ENCODE data around the gene ANKZF1.

Gene ANKZF1

GRCh38 chr2:219209236-219210195 lies 20.1 kb upstream of the ANKZF1 start:
- H3K4me3 ChIP-seq (ENCODE audit: low read length): no peak overlapping the region
- peaks cover 21% of the 10 kb centered on the region for H3K36me3 ChIP-seq (ENCODE audit: control insufficient read depth, insufficient read depth, low read length)
- H3K27me3 ChIP-seq (ENCODE audit: control insufficient read depth, insufficient read depth, low read length): no peaks in the 10 kb centered on the region
- no peak for DNase-seq (ENCODE audit: low read depth, low spot score)
- no CpG with 5 or more reads among the region's 18 CpGs for WGBS (ENCODE audit: insufficient coverage, insufficient read length)
- no peak overlapping the region for H3K27ac ChIP-seq (ENCODE audit: low read length)
- H3K9me3 ChIP-seq (ENCODE audit: control insufficient read depth, insufficient read depth, low read length): no peaks in the 10 kb centered on the region
- 0 out of 2 replicates have a peak, but pooled peaks cover 1% of the 10 kb centered on the region for H3K4me1 ChIP-seq (ENCODE audit: control insufficient read depth, insufficient read depth, low read length)

GRCh38 chr2:219210196-219210885 lies 19.3 kb upstream of the ANKZF1 start:
- no CpG with 5 or more reads among the region's 24 CpGs for WGBS (ENCODE audit: insufficient coverage, insufficient read length)
- Histone ChIP-seq H3K4me1 (ENCODE audit: control insufficient read depth, insufficient read depth, low read length) (0 out of 2 replicates have a peak, but pooled peaks cover 1% of the 10 kb centered on the region), H3K9me3 (ENCODE audit: control insufficient read depth, insufficient read depth, low read length) (no peaks in the 10 kb centered on the region), H3K36me3 (ENCODE audit: control insufficient read depth, insufficient read depth, low read length) (peaks cover 24% of the 10 kb centered on the region), H3K27ac (ENCODE audit: low read length) (no peak overlapping the region), H3K4me3 (ENCODE audit: low read length) (no peak overlapping the region), H3K27me3 (ENCODE audit: control insufficient read depth, insufficient read depth, low read length) (no peaks in the 10 kb centered on the region)
- DNase-seq (ENCODE audit: low read depth, low spot score): no peak

GRCh38 chr2:219210886-219211362 lies 18.7 kb upstream of the ANKZF1 start:
- Histone ChIP-seq H3K4me1 (ENCODE audit: control insufficient read depth, insufficient read depth, low read length) (0 out of 2 replicates have a peak, but pooled peaks cover 1% of the 10 kb centered on the region), H3K27ac (ENCODE audit: low read length) (no peak overlapping the region), H3K4me3 (ENCODE audit: low read length) (no peak overlapping the region), H3K27me3 (ENCODE audit: control insufficient read depth, insufficient read depth, low read length) (no peaks in the 10 kb centered on the region), H3K36me3 (ENCODE audit: control insufficient read depth, insufficient read depth, low read length) (peaks cover 24% of the 10 kb centered on the region), H3K9me3 (ENCODE audit: control insufficient read depth, insufficient read depth, low read length) (no peaks in the 10 kb centered on the region)
- WGBS (ENCODE audit: insufficient coverage, insufficient read length): no CpG with 5 or more reads among the region's 9 CpGs
- DNase-seq (ENCODE audit: low read depth, low spot score): no peak

- H3K27ac ChIP-seq (ENCODE audit: low read length): no peak overlapping the region
- WGBS (ENCODE audit: insufficient coverage, insufficient read length): no CpG with 5 or more reads among the region's 8 CpGs
- no peaks in the 10 kb centered on the region for H3K9me3 ChIP-seq (ENCODE audit: control insufficient read depth, insufficient read depth, low read length)
- DNase-seq (ENCODE audit: low read depth, low spot score): no peak
- H3K27me3 ChIP-seq (ENCODE audit: control insufficient read depth, insufficient read depth, low read length): no peaks in the 10 kb centered on the region
- no peak overlapping the region for H3K4me3 ChIP-seq (ENCODE audit: low read length)
- peaks cover 24% of the 10 kb centered on the region for H3K36me3 ChIP-seq (ENCODE audit: control insufficient read depth, insufficient read depth, low read length)
- peaks cover 5% of the 10 kb centered on the region for H3K4me1 ChIP-seq (ENCODE audit: control insufficient read depth, insufficient read depth, low read length)
Measured at GRCh38 chr2:219213026-219213415, 16.6 kb upstream of the ANKZF1 start.

- Histone ChIP-seq H3K4me3 (ENCODE audit: low read length) (no peak overlapping the region), H3K36me3 (ENCODE audit: control insufficient read depth, insufficient read depth, low read length) (peaks cover 24% of the 10 kb centered on the region), H3K27me3 (ENCODE audit: control insufficient read depth, insufficient read depth, low read length) (no peaks in the 10 kb centered on the region), H3K9me3 (ENCODE audit: control insufficient read depth, insufficient read depth, low read length) (no peaks in the 10 kb centered on the region), H3K27ac (ENCODE audit: low read length) (no peak overlapping the region), H3K4me1 (ENCODE audit: control insufficient read depth, insufficient read depth, low read length) (peaks cover 6% of the 10 kb centered on the region)
- WGBS (ENCODE audit: insufficient coverage, insufficient read length): no CpG with 5 or more reads among the region's 10 CpGs
- no peak for DNase-seq (ENCODE audit: low read depth, low spot score)
Measured at GRCh38 chr2:219213486-219214071, 16.0 kb upstream of the ANKZF1 start.

- Histone ChIP-seq H3K36me3 (ENCODE audit: control insufficient read depth, insufficient read depth, low read length) (peaks cover 24% of the 10 kb centered on the region), H3K27ac (ENCODE audit: low read length) (no peak overlapping the region), H3K27me3 (ENCODE audit: control insufficient read depth, insufficient read depth, low read length) (no peaks in the 10 kb centered on the region), H3K4me3 (ENCODE audit: low read length) (no peak overlapping the region), H3K4me1 (ENCODE audit: control insufficient read depth, insufficient read depth, low read length) (peaks cover 6% of the 10 kb centered on the region), H3K9me3 (ENCODE audit: control insufficient read depth, insufficient read depth, low read length) (no peaks in the 10 kb centered on the region)
- no CpG with 5 or more reads among the region's 15 CpGs for WGBS (ENCODE audit: insufficient coverage, insufficient read length)
- no peak for DNase-seq (ENCODE audit: low read depth, low spot score)
Measured at GRCh38 chr2:219214141-219214540, 15.5 kb upstream of the ANKZF1 start.

GRCh38 chr2:219214786-219215185 lies 14.8 kb upstream of the ANKZF1 start:
- H3K4me1 ChIP-seq (ENCODE audit: control insufficient read depth, insufficient read depth, low read length): peaks cover 6% of the 10 kb centered on the region
- no peak overlapping the region for H3K27ac ChIP-seq (ENCODE audit: low read length)
- no peak for DNase-seq (ENCODE audit: low read depth, low spot score)
- no peak overlapping the region for H3K4me3 ChIP-seq (ENCODE audit: low read length)
- no peaks in the 10 kb centered on the region for H3K9me3 ChIP-seq (ENCODE audit: control insufficient read depth, insufficient read depth, low read length)
- H3K27me3 ChIP-seq (ENCODE audit: control insufficient read depth, insufficient read depth, low read length): no peaks in the 10 kb centered on the region
- no CpG with 5 or more reads among the region's 6 CpGs for WGBS (ENCODE audit: insufficient coverage, insufficient read length)
- H3K36me3 ChIP-seq (ENCODE audit: control insufficient read depth, insufficient read depth, low read length): peaks cover 24% of the 10 kb centered on the region

GRCh38 chr2:219215871-219216534 lies 13.6 kb upstream of the ANKZF1 start:
- WGBS (ENCODE audit: insufficient coverage, insufficient read length): no CpG with 5 or more reads among the region's 27 CpGs
- Histone ChIP-seq H3K4me3 (ENCODE audit: low read length) (no peak overlapping the region), H3K27ac (ENCODE audit: low read length) (no peak overlapping the region), H3K9me3 (ENCODE audit: control insufficient read depth, insufficient read depth, low read length) (no peaks in the 10 kb centered on the region), H3K36me3 (ENCODE audit: control insufficient read depth, insufficient read depth, low read length) (peaks cover 20% of the 10 kb centered on the region; the same call in 1 of the 2 replicates), H3K4me1 (ENCODE audit: control insufficient read depth, insufficient read depth, low read length) (peaks cover 6% of the 10 kb centered on the region), H3K27me3 (ENCODE audit: control insufficient read depth, insufficient read depth, low read length) (no peaks in the 10 kb centered on the region)
- no peak for DNase-seq (ENCODE audit: low read depth, low spot score)

GRCh38 chr2:219216535-219216915 lies 13.1 kb upstream of the ANKZF1 start:
- WGBS (ENCODE audit: insufficient coverage, insufficient read length): no CpG with 5 or more reads among the region's 6 CpGs
- Histone ChIP-seq H3K4me3 (ENCODE audit: low read length) (no peak overlapping the region), H3K36me3 (ENCODE audit: control insufficient read depth, insufficient read depth, low read length) (peaks cover 18% of the 10 kb centered on the region; the same call in 1 of the 2 replicates), H3K9me3 (ENCODE audit: control insufficient read depth, insufficient read depth, low read length) (no peaks in the 10 kb centered on the region), H3K27me3 (ENCODE audit: control insufficient read depth, insufficient read depth, low read length) (no peaks in the 10 kb centered on the region), H3K27ac (ENCODE audit: low read length) (no peak overlapping the region), H3K4me1 (ENCODE audit: control insufficient read depth, insufficient read depth, low read length) (peaks cover 6% of the 10 kb centered on the region)
- no peak for DNase-seq (ENCODE audit: low read depth, low spot score)

All from iPS DF 6.9 (cell line).